Lung (tissue), 12 donors: ENCODE results near the gene FMNL3. TPM values are rescaled to one million over a fixed set of nuclear protein-coding genes. Genes with fewer than 3 reads are reported as not detected.

Source experiments
- ATAC-seq: fragments of 200-7000 bp; cut with Tn5 transposase; one replicate; pipeline ENCODE4 v1.9.1; 2020; ENCODE audit warnings: moderate number of reproducible peaks; ENCODE audit not compliant: insufficient read depth, low FRiP score
- DNase-seq, 3 donors: peaks; one replicate each; pipeline ENCODE4 v3.0.0-alpha.2; 2013 to 2017
- H3K27ac ChIP-seq, 2 donors: one replicate each; pipeline ENCODE4 v1.5.1; 2013; ENCODE audit warnings: mild to moderate bottlenecking in 2 of 2, moderate library complexity in 2 of 2, control low read depth in 1 of 2, inconsistent platforms in 1 of 2, low read depth in 1 of 2, low read length in 1 of 2
- H3K27me3 ChIP-seq, 3 donors: one replicate each; pipeline ENCODE4 v1.5.1; 2013; ENCODE audit warnings: low read length in 2 of 3; ENCODE audit not compliant: control insufficient read depth in 3 of 3, insufficient read depth in 3 of 3
- H3K36me3 ChIP-seq, 4 donors: one replicate each; pipeline ENCODE4 v1.5.1; 2013; ENCODE audit warnings: low read length in 4 of 4, mild to moderate bottlenecking in 1 of 4, moderate library complexity in 1 of 4; ENCODE audit not compliant: control insufficient read depth in 4 of 4, insufficient read depth in 4 of 4
- H3K4me1 ChIP-seq, 5 donors: one replicate each; pipeline ENCODE4 v1.5.1; 2013; ENCODE audit warnings: low read length in 5 of 5, mild to moderate bottlenecking in 2 of 5, moderate library complexity in 1 of 5; ENCODE audit not compliant: control insufficient read depth in 5 of 5, insufficient read depth in 5 of 5
- H3K4me3 ChIP-seq: one replicate; pipeline ENCODE4 v1.5.1; 2013; ENCODE audit warnings: mild to moderate bottlenecking, control low read depth, moderate library complexity
- H3K9ac ChIP-seq, 2 donors: one replicate each; pipeline ENCODE4 v1.5.1; 2013; ENCODE audit warnings: low read length in 2 of 2, control low read depth in 1 of 2; ENCODE audit not compliant: insufficient read depth in 1 of 2
- H3K9me3 ChIP-seq, 4 donors: one replicate each; pipeline ENCODE4 v1.5.1; 2013; ENCODE audit warnings: low read length in 3 of 4, mild to moderate bottlenecking in 1 of 4, moderate library complexity in 1 of 4; ENCODE audit not compliant: control insufficient read depth in 4 of 4, insufficient read depth in 3 of 4
- CTCF ChIP-seq: IDR thresholded peaks from 2 replicates; pipeline ENCODE4 v1.5.1; 2012; ENCODE audit warnings: mild to moderate bottlenecking; ENCODE audit errors: control extremely low read depth, extremely low read depth
- WGBS, 2 donors: extraction: QIAGEN DNeasy Blood & Tissue Kit; methylation state at CpG; one replicate each; pipeline ENCODE4 v1.1.7; 2013; 5-methylcytosine and 5-hydroxymethylcytosine counted together
- polyA plus RNA-seq, 2 donors: library from polyadenylated mRNA; stranded (reverse); fragments of 200-250 nt; gene quantifications; one replicate each; pipeline ENCODE4 v1.2.1, GENCODE V29; 2013
- total RNA-seq, 2 donors: library from RNA; depleted of rRNA in 1 of 2; stranded (reverse); fragments of >200 nt in 1 of 2; gene quantifications; one replicate each; pipeline ENCODE4 v1.2.1, GENCODE V29; 2014 to 2021
- donor health status: control.
- donor health status: control.
- donor health status: Bipolar disorder and iron deficiency.
- donor health status: healthy.
- donor health status: DM: yes; HTN: yes; CAD: no.

FMNL3 gene
- total and polyA plus RNA-seq, 4 donors: 11.5 to 51.2 (median 22.4) TPM

- Histone ChIP-seq H3K27ac (peak overlapping the region; percentile 26 to 31), H3K9me3 (no peaks in the 10 kb centered on the region), H3K4me3 (no peak overlapping the region), H3K36me3 (peaks cover 7 to 30% (median 21%) of the 10 kb centered on the region in 4 donors), H3K27me3 (no peaks in the 10 kb centered on the region), H3K9ac (no peak overlapping the region), H3K4me1 (peaks cover 0 to 32% (median 11%) of the 10 kb centered on the region in 5 donors)
- 62 to 72% methylated on average over 8 of the region's 8 CpGs for WGBS, 2 donors
- TF ChIP-seq CTCF: no peak
- ATAC-seq (no peak), DNase-seq (no peak)
Measured at GRCh38 chr12:49750027-49750995, 43.1 kb upstream of the FMNL3 start.

- ATAC-seq (no peak), DNase-seq (peak in 1 of 3 donors; percentile 16)
- WGBS, 2 donors: 53 to 85% methylated on average over 3 of the region's 3 CpGs
- H3K9me3 ChIP-seq: no peaks in the 10 kb centered on the region
- no peak for TF ChIP-seq CTCF
- peaks cover 0 to 42% (median 11%) of the 10 kb centered on the region in 5 donors for H3K4me1 ChIP-seq
- no peak overlapping the region for H3K9ac ChIP-seq
- peaks cover 4 to 17% (median 13%) of the 10 kb centered on the region in 4 donors for H3K36me3 ChIP-seq
- H3K4me3 ChIP-seq: no peak overlapping the region
- H3K27ac ChIP-seq: no peak overlapping the region
- H3K27me3 ChIP-seq: no peaks in the 10 kb centered on the region
Measured at GRCh38 chr12:49748800-49749199, 41.6 kb upstream of the FMNL3 start.

GRCh38 chr12:49748306-49748705 is 41.1 kb upstream of the FMNL3 start:
- no peak overlapping the region for H3K9ac ChIP-seq
- WGBS, 2 donors: 41 to 68% methylated on average over 1 of the region's 1 CpG
- no peak for ATAC-seq
- peaks cover 0 to 40% (median 11%) of the 10 kb centered on the region in 5 donors for H3K4me1 ChIP-seq
- no peak for TF ChIP-seq CTCF
- H3K36me3 ChIP-seq: peaks cover 2 to 14% (median 9%) of the 10 kb centered on the region in 4 donors
- no peak for DNase-seq
- no peaks in the 10 kb centered on the region for H3K9me3 ChIP-seq
- no peak overlapping the region for H3K27ac ChIP-seq
- no peak overlapping the region for H3K4me3 ChIP-seq
- no peaks in the 10 kb centered on the region for H3K27me3 ChIP-seq
